ENCODE results near the gene PORCN.

PORCN gene

DNA sequence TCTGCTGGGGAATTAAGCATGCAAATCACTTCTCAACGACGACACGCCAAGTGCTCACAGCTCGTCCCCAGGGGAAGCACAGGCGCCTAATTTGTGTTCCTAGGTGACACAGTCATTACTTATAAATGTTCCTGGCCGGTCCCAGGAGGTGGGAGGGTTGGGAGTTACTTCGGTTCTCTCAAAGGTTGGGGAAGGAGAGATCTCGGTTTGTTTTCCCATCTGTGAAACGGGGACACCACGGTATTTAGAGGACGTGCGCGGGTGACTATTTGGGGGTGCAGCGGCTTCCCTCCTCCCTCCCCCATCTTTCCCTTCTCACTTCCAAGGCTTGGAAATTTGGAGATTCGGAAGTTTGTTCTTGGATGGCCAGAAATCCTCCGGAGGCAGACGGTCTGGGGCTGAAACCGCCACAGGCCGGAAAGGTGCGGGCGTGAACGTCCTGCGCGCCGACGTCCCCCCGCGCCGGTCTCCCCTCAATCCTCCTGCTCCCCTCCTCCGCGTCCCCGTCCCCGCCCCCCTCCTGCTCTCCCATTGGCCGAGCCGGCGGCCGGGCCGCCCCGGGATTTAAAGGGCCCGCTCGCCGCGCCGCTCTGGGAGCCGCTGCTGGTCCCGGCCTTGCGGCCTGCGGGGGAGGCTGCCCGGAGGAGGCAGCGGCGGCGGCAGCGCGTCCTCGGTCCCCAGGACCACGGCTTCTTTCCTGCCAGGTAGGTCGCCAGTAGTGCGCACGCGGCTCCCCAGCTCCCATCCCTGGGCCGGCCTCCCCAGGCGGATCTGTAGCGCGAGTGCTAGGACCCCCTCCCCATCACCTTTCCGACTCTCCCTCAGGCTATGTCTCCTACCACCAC lies at the start of gene PORCN:
Gene PORCN, plus strand, starts transcription at position 593 of the 845 bp plus-strand sequence. CDS start 829 bp downstream, outside the sequence.
- TF ChIP-seq, protein P1, sequence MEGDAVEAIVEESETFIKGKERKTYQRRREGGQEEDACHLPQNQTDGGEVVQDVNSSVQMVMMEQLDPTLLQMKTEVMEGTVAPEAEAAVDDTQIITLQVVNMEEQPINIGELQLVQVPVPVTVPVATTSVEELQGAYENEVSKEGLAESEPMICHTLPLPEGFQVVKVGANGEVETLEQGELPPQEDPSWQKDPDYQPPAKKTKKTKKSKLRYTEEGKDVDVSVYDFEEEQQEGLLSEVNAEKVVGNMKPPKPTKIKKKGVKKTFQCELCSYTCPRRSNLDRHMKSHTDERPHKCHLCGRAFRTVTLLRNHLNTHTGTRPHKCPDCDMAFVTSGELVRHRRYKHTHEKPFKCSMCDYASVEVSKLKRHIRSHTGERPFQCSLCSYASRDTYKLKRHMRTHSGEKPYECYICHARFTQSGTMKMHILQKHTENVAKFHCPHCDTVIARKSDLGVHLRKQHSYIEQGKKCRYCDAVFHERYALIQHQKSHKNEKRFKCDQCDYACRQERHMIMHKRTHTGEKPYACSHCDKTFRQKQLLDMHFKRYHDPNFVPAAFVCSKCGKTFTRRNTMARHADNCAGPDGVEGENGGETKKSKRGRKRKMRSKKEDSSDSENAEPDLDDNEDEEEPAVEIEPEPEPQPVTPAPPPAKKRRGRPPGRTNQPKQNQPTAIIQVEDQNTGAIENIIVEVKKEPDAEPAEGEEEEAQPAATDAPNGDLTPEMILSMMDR (IDR thresholded peaks at IDR 0.05; ENCODE audit: low read depth, low read length), result no peak
- peak within 1 kb of the TSS; percentile 71 for H3K4me3 ChIP-seq (ENCODE audit: low read depth, low read length)

DNA sequence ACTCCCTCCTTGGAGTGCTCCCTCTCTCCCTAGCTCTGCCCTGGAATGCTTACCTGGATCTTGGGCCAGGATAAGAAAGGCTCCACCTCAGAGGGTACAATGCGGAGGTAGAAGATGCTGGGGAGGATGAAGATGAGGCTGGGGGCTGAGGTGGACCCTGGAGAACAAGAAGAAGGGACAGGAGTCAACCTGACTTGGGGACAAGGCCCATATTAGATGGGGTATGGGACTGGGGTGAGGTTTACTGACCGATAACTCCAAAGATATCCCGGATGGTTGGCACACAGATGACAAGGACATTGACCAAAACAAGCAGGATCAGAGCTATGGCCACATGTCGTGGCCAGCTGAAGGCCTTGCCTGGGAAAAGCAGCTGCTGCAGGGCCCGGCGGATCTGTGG lies 49.3 kb upstream of the PORCN start:
- no peak overlapping the region for H3K4me3 ChIP-seq (ENCODE audit: low read depth, low read length)
- TF ChIP-seq, protein P1 (IDR thresholded peaks at IDR 0.05; ENCODE audit: low read depth, low read length), result no peak

DNA sequence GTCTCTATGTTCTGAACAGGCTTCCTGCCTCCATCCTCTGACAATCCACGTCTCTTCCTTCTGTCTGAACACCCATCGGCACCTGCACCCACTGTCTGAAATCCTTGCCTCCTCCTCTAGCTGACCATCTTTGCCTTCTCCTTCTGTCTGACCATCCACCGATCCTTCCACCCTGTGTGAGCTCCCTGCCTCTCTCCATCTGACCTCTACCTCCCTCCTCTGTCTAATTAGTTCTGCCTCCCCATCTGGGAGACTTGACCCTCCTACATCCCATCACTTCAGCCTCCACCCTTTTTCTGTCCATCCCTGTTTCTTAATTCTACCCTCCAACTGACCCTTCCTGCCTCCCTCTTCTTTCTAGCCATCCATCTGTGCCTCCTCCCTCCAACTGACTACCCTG lies 48.8 kb upstream of the PORCN start:
- H3K4me3 ChIP-seq (ENCODE audit: low read depth, low read length), result no peak overlapping the region
- TF ChIP-seq, protein P1 (IDR thresholded peaks at IDR 0.05; ENCODE audit: low read depth, low read length), result no peak

DNA sequence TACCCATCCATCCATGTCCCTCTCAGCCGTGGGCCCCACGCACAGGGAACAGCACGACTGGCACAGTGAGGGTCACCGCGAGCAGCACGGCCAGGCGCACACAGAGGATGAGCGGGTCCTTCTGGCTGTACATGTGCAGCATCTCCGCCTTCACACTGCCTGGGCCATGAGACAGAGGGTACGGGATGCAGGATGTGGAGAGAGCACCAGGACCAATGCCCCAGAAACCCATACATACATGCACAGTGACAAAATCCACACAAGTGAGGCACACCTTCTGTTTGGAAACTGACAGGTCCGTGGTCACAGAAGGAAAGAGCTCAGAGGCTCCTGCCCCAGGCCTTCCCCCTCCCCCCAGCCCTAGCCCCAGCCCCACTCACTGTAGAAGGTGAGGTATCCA lies 48.2 kb upstream of the PORCN start:
- H3K4me3 ChIP-seq (ENCODE audit: low read depth, low read length), result no peak overlapping the region
- TF ChIP-seq, protein P1 (IDR thresholded peaks at IDR 0.05; ENCODE audit: low read depth, low read length), result no peak

DNA sequence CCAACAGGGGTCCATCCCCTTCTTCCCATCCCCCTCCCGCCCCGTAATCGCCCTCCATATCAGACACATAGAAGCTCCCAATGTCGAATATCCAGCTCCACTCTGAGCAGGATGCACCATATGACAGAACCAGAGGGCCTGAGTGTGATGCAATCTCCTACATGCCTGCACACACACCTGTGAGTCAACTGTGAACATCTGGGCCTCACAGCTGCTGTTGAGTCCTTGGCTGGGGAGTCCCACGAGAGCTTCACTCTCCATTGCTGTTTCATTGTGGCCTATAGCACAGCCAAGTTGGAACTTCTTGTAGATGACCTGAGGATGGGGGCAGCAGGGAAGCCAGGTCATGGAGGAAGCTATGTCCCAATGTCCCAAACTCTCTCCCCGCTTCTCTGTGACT lies 47.0 kb upstream of the PORCN start:
- H3K4me3 ChIP-seq (ENCODE audit: low read depth, low read length), result no peak overlapping the region
- TF ChIP-seq, protein P1 (IDR thresholded peaks at IDR 0.05; ENCODE audit: low read depth, low read length), result no peak

DNA sequence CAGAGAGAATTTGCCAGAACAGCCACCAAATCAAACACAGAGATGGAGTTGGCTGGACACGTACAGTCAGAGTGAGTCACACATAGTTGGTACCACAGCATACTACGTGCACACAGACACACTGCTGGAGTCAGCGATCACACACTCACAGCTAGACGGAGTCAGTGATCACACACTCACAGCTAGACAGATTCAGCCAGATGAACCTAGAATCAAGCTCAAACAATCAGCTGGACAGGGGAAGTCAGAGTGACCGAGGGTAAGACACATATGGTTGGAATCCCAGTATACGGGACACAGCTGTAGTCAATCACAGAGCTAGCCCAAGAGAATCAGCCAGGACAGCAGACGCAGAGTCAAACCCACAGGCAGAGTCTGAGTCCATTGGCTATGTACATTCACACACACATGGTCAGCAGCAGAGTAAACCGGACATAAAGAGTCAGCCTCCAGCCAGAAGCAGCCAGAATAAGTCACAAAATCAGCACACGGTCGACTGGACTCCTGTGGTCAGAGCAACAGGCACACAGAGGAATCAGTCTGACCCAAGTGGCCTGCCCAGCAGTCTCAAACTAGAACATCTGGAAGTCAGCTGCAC lies 43.4 kb upstream of the PORCN start:
- TF ChIP-seq, protein P1 (IDR thresholded peaks at IDR 0.05; ENCODE audit: low read depth, low read length), result no peak
- H3K4me3 ChIP-seq (ENCODE audit: low read depth, low read length), result peak overlapping the region; percentile 29; the same call in 1 of the 2 replicates

DNA sequence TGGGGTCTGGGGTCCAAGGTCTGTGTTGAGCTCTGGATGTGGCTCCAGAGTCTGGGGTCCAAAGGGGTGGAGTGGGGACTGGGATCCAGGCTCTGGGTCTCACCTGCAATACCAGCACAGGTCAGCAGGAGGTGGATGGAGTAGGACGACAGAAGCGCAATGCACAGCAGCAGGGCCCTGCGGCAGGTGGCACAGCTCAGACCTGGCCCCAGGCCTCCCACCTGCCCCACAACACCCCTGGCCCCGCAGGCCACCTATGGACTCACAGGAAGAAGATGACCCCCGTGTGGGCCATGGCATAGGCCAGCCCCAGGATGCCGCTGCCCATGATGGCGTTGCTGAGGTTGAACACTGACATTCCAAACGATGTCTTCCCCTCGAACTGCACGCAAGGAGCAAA lies 42.1 kb upstream of the PORCN start:
- H3K4me3 ChIP-seq (ENCODE audit: low read depth, low read length), result peak overlapping the region; percentile 52
- TF ChIP-seq, protein P1 (IDR thresholded peaks at IDR 0.05; ENCODE audit: low read depth, low read length), result peak; percentile 13; the same call in 1 of the 2 replicates

All from WI38 (cell line).